HG02763 (cell line): Measurements from ENCODE around the gene LMO4.

Experiments
- ATAC-seq: cut with Tn5 transposase; IDR thresholded peaks from one replicate; pipeline ENCODE4 v1.9.1; 2021; ENCODE audit warnings: mild to moderate bottlenecking, moderate library complexity; ENCODE audit not compliant: unreplicated experiment

LMO4 gene

DNA sequence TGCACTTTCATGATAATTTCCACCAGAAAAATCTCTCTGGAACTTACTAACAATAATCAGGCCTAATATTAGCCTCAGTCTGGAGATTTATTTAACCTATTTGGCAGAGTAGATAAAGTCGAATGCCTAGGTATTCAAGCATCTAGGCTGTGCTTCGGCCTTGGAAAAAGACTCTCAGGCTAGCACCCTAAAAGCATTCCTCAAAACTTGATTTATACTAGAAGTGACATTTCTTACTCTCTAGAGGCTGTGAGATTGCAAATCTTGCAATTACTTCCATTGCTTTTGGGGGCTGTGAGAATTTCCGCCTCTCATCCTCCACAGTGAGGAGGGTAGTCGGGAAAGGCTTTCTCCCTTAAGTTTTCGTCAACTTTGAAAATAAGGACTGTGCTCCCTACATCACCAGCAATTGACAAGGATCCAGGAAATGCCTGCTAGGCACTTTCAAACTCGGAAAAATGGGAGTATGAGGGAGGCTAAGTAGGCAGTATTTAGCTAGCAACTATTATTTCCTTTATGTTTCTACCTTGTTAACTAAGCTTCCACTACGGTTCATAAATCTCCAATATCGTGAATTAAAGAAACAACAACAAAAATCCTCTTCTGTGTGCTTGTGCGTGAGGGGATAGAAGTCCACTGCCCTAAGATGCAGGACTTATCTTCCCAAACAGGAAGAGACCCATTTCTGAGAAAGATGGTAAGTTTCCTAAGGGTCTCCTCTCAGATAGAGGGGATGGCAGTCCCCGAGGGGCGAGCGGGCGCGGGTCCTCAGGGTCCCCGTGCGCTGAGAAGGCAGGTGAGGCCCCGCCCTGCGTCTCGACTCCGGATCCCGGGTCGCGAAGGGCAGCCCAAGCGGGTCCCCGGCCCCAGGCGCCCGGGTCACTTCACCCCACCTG, 1.1 kb upstream of the LMO4 start:
- ATAC-seq, result no peak

- ATAC-seq, result no peak
These were observed 408 bp downstream of the LMO4 start for GRCh38 chr1:87329051-87329525.

DNA sequence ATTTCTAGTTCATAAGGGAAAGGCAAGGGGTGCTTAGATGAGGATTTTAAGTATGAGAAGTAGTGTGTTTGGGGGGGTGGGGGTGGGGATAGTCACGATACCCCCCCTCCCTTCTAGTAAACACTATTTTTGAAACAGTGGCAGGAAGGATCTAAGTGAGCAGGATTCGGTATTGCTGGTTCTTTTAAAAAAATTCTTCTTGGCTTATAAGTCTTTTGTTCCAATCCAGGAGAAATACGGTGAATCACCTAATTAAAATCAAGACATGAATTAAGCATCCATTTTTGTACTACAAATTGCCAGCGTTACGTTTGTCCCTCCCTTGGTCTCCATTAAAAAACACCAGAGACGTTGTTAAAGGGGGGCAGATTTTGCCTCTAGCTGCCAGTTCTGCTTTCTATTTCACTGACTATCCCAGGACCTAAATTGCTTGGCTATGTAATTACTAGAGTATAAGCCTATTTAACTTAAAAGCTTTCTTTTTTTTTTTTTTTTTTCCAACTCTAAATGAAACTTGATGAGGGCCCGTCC, 911 bp downstream of the LMO4 start:
- ATAC-seq, result no peak

- ATAC-seq, result no peak
These were observed 1.6 kb downstream of the LMO4 start for GRCh38 chr1:87330057-87330884.

DNA sequence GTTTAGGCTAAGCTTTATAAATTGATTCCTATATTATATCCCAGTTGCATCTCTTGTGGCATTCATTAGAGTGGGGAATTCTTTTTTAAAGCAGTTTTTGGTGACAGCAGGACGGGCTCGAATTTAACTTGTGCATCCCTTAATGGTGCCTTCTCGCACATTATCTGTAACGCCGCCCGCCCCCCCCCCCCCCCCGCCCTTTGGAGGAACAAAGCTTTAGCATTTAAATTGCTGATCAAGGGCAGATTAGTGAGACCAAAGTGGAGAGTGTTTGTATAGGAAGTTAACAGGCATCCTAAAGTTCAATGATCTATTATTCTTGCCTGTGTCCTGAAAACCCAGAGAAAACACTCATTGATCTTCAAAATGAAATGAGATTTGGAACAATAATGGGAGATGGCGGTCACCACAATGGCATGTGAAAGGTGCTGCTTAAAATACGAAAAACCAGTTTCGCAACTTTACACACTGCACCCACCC, 2.2 kb downstream of the LMO4 start:
- ATAC-seq, result no peak

DNA sequence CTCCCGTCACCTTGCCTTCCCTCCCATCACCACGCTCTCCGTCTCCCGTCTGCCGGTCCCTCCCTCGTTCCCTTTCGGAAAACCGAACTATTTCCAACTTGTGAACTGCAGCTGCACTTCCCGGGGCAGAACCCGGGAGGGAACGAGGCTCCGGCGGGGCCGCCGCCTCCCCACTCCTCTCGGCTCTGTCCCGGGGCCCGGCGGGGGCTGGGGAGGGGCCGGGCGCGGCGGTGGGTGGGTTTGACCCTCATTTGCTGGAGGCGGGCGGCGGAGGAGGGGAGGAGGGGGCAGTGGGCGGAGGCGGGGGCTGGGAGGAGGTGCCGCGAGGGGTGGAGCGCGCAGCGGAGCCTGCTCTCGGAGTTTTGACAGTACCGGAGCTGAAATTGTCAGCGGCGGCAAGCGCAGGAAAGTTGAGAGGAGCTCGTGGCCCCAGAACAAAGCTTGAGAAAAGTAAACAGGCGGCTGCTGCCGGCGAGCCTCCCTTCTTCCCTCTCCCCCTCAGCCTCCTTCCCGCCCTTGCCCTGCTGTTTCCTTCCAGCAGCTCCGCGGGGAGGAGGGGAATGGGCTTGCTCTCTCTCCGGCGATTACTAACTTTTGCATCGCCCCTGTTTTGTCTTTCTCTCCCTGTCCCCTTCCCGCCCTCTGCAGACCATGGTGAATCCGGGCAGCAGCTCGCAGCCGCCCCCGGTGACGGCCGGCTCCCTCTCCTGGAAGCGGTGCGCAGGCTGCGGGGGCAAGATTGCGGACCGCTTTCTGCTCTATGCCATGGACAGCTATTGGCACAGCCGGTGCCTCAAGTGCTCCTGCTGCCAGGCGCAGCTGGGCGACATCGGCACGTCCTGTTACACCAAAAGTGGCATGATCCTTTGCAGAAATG, 2.9 kb downstream of the LMO4 start:
- no peak for ATAC-seq

- peak; percentile 16 for ATAC-seq
These were observed 5.1 kb downstream of the LMO4 start for GRCh38 chr1:87333692-87334347.

GRCh38 chr1:87334351-87335174, 5.9 kb downstream of the LMO4 start:
- ATAC-seq, result peak; percentile 2

GRCh38 chr1:87335175-87335884, 6.7 kb downstream of the LMO4 start:
- peak; percentile 40 for ATAC-seq

DNA sequence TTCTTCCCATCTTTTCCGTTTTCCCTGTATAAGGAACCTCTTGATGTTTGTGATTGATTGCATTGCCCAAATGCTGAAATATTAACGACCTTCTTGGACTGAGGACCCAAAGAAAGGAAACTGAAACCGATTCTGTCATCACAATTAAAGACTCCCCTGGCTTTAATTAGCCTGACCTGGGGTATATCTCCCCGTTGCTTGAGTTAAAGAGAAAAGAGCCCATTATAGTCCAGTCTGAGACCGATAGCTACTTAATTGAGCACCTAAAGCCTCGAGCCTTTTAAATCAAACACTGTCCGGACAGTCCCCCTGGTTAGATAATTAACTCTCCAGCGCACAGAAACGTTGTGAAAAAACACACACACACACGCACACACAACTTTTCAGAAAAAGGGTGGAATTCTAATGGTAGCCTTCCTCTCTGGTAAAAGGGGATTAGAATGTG, 8.0 kb downstream of the LMO4 start:
- ATAC-seq, result no peak

GRCh38 chr1:87337606-87338005, 8.9 kb downstream of the LMO4 start:
- no peak for ATAC-seq

GRCh38 chr1:87338566-87338965, 9.9 kb downstream of the LMO4 start:
- no peak for ATAC-seq

DNA sequence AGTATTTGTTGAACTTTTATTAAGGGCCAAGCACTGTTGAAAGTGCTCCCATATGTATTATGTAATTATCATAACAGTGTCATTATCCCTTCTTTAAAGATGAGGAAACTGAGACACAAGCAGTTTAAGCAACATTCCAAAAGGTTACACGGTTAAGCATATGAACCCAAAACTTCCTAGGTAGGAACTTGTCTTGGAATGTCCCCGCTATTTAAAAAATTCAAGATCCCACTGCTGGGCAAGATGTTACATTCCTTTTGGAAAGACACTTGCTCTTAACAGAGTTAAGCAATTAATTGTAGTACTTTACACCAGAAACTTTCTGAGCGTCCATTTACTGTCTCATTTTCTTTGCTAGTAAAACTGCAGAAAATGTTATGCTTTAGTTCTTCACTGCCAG, 15.6 kb downstream of the LMO4 start:
- no peak for ATAC-seq

- ATAC-seq, result no peak
These were observed 17.6 kb downstream of the LMO4 start for GRCh38 chr1:87346130-87346814.

DNA sequence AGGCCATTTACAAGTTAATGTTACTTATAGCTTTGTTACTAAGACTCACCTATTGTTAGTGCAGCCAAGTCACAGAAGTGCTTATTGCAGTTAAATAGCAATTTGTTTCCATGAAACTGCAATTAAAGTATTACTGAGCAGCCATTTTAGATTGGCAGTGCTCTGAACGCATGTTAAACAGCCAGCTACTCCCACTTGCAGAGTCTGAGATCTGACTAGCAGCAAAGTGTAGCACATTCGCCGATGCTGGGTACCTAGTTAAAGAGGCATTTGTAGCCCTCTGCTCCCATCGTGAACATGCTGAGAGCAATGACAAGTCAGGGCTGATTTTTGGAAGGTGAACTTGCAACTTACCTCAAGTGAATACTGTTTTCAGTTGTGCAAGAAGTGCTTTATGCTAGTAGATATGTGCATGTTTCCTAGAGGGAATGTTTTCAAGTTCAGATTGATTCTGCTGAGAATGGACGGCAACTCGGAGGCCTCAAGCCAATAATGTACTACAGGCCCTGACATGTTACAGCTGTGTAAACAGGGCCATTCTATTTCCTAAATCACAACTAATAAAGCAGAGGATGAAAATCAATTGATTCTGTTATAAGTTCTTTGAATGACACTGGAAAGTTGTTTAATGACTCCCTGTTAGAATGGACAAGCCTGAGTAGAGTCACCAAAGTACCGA, 19.8 kb downstream of the LMO4 start:
- ATAC-seq, result no peak

- no peak for ATAC-seq
These were observed 20.4 kb downstream of the LMO4 start for GRCh38 chr1:87349036-87349435.

DNA sequence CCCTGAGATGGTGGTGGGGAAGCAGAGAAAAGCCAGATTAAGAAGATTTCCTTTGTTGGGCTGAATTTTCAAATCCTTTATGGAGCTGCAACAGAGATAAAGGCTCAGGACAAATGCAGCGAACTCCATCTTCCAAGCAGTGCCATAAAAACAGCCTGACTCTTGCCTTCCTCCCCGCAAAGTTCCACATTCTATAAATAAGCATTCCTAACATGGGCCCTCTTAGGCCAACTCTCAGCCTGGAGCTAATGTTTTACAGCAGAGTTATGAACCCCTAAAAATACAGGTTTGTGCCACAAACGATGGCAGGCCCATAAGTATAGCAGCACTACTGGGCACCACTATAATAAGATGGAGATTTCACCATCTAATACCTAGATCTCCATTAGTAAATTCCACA, 27.2 kb downstream of the LMO4 start:
- no peak for ATAC-seq
